WTC11 (cell line): ENCODE measurements around the gene LCE1E. TPM values are rescaled to one million over a fixed set of nuclear protein-coding genes. Genes with fewer than 3 reads are reported as not detected.

ENCODE experiments used
- ATAC-seq: fragments of 200-7000 bp; cut with Tn5 transposase; 2 replicates; pipeline ENCODE4 v1.10.0; 2021; ENCODE audit warnings: mild to moderate bottlenecking, moderate library complexity
- CTCF ChIA-PET: fragments of 300-600 bp; sonication (Branson Sonifier 250); formaldehyde crosslinking; loops from one replicate; lab custom pipeline; 2021; ENCODE audit warnings: antibody characterized with exemption; lab: Charles Lee
- POLR2A ChIA-PET: fragments of 350-600 bp; sonication (Branson Sonifier 250); formaldehyde crosslinking; loops from one replicate; lab custom pipeline; 2021; ENCODE audit warnings: antibody characterized with exemption; lab: Charles Lee
- DNase-seq: peaks from one replicate; pipeline ENCODE4 v3.0.0; 2021; ENCODE audit warnings: low spot score
- H3K27ac Mint-ChIP-seq: 2 replicates; pipeline ENCODE4 v1.8.0; 2021; ENCODE audit warnings: mixed read lengths
- H3K27me3 Mint-ChIP-seq: 2 replicates; pipeline ENCODE4 v1.8.0; 2021; ENCODE audit warnings: low read depth, mild to moderate bottlenecking, moderate library complexity, mixed read lengths
- H3K36me3 Mint-ChIP-seq: 2 replicates; pipeline ENCODE4 v1.8.0; 2021; ENCODE audit warnings: mixed read lengths
- H3K4me1 Mint-ChIP-seq: 2 replicates; pipeline ENCODE4 v1.8.0; 2022; ENCODE audit warnings: mixed read lengths
- H3K4me3 Mint-ChIP-seq: 2 replicates; pipeline ENCODE4 v1.8.0; 2021; ENCODE audit warnings: mild to moderate bottlenecking, moderate library complexity, mixed read lengths
- H3K9me3 Mint-ChIP-seq: 2 replicates; pipeline ENCODE4 v1.8.0; 2021; ENCODE audit warnings: mixed read lengths
- CBFB ChIP-seq: sonication (generic); formaldehyde crosslinking; IDR thresholded peaks from 2 replicates; pipeline ENCODE4 v1.8.1; 2022; ENCODE audit warnings: mild to moderate bottlenecking, low read depth, missing genetic modification reagents
- ELF4 ChIP-seq: sonication (generic); formaldehyde crosslinking; IDR thresholded peaks from 2 replicates; pipeline ENCODE4 v1.8.1; 2022; ENCODE audit warnings: low read depth, mild to moderate bottlenecking, moderate library complexity, missing genetic modification reagents
- FOXJ3 ChIP-seq: sonication (generic); formaldehyde crosslinking; IDR thresholded peaks from 2 replicates; pipeline ENCODE4 v1.9.0; 2021; ENCODE audit warnings: missing genetic modification reagents, mild to moderate bottlenecking, borderline replicate concordance
- FOXK1 ChIP-seq: sonication (generic); formaldehyde crosslinking; IDR thresholded peaks from 2 replicates; pipeline ENCODE4 v1.8.0; 2022; ENCODE audit warnings: mild to moderate bottlenecking, moderate library complexity, missing genetic modification reagents
- GTF2I ChIP-seq: fragments of 250-450 bp; sonication (Bioruptor Pico); conservative IDR thresholded peaks from 2 replicates; pipeline ENCODE4 v1.4.0; 2021; ENCODE audit warnings: mild to moderate bottlenecking
- NFE2L1 ChIP-seq: sonication (generic); formaldehyde crosslinking; IDR thresholded peaks from 2 replicates; pipeline ENCODE4 v1.8.1; 2023; ENCODE audit warnings: missing genetic modification reagents
- NR1H2 ChIP-seq: sonication (generic); formaldehyde crosslinking; IDR thresholded peaks from 2 replicates; pipeline ENCODE4 v1.9.0; 2021; ENCODE audit warnings: mild to moderate bottlenecking, moderate library complexity, missing genetic modification reagents
- OVOL2 ChIP-seq: fragments of 250-450 bp; sonication (Bioruptor Pico); IDR thresholded peaks from 2 replicates; pipeline ENCODE4 v1.9.0; 2021; ENCODE audit warnings: mild to moderate bottlenecking, borderline replicate concordance
- PRRX2 ChIP-seq: fragments of 250-450 bp; sonication (Bioruptor Pico); IDR thresholded peaks from 2 replicates; pipeline ENCODE4 v1.8.0; 2021; ENCODE audit warnings: mild to moderate bottlenecking
- RORB ChIP-seq: fragments of 250-450 bp; sonication (Bioruptor Pico); IDR thresholded peaks from 2 replicates; pipeline ENCODE4 v1.9.0; 2021; ENCODE audit warnings: mild to moderate bottlenecking
- SMAD3 ChIP-seq: sonication (generic); formaldehyde crosslinking; IDR thresholded peaks from 2 replicates; pipeline ENCODE4 v1.8.0; 2022; ENCODE audit warnings: missing genetic modification reagents, mild to moderate bottlenecking, borderline replicate concordance
- SP1 ChIP-seq: sonication (generic); formaldehyde crosslinking; conservative IDR thresholded peaks from 2 replicates; pipeline ENCODE4 v1.8.1; 2022; ENCODE audit warnings: missing genetic modification reagents
- ZNF121 ChIP-seq: sonication (generic); formaldehyde crosslinking; IDR thresholded peaks from 2 replicates; pipeline ENCODE4 v1.8.0; 2023; ENCODE audit warnings: missing genetic modification reagents
- ZNF232 ChIP-seq: sonication (generic); formaldehyde crosslinking; IDR thresholded peaks from 2 replicates; pipeline ENCODE4 v1.8.0; 2022; ENCODE audit warnings: mild to moderate bottlenecking, missing genetic modification reagents
- ZNF317 ChIP-seq: sonication (generic); formaldehyde crosslinking; IDR thresholded peaks from 2 replicates; pipeline ENCODE4 v1.8.1; 2023; ENCODE audit warnings: low read depth, mild to moderate bottlenecking, moderate library complexity, missing genetic modification reagents, borderline replicate concordance
- ZNF416 ChIP-seq: fragments of 250-450 bp; sonication (Bioruptor Pico); IDR thresholded peaks from 2 replicates; pipeline ENCODE4 v1.9.0; 2021; ENCODE audit warnings: mild to moderate bottlenecking, inconsistent platforms
- ZNF423 ChIP-seq: fragments of 250-450 bp; sonication (Bioruptor Pico); IDR thresholded peaks from 2 replicates; pipeline ENCODE4 v2.1.2; 2022; ENCODE audit warnings: mild to moderate bottlenecking, moderate library complexity
- total RNA-seq: library from RNA; stranded (reverse); gene quantifications from 3 replicates; pipeline ENCODE4 v1.2.3, GENCODE V29; 2021
- TF ChIP-seq, protein P1 (sequence below): sonication (generic); formaldehyde crosslinking; IDR thresholded peaks from 2 replicates; pipeline ENCODE4 v1.8.0; 2023; ENCODE audit warnings: mild to moderate bottlenecking, missing genetic modification reagents
- TF ChIP-seq, protein P2 (sequence below): sonication (generic); formaldehyde crosslinking; IDR thresholded peaks from 2 replicates; pipeline ENCODE4 v1.8.1; 2022; ENCODE audit warnings: low read depth, missing genetic modification reagents, borderline replicate concordance
- TF ChIP-seq, protein P3 (sequence below): sonication (generic); formaldehyde crosslinking; conservative IDR thresholded peaks from 2 replicates; pipeline ENCODE4 v1.8.1; 2023; ENCODE audit warnings: mild to moderate bottlenecking, low read depth, missing genetic modification reagents, moderate library complexity
- TF ChIP-seq, protein P4 (sequence below): sonication (generic); formaldehyde crosslinking; IDR thresholded peaks from 2 replicates; pipeline ENCODE4 v1.8.0; 2022; ENCODE audit warnings: mild to moderate bottlenecking, missing genetic modification reagents
- TF ChIP-seq, protein P5 (sequence below): sonication (generic); formaldehyde crosslinking; IDR thresholded peaks from 2 replicates; pipeline ENCODE4 v1.8.0; 2023; ENCODE audit warnings: missing genetic modification reagents

The LCE1E gene
- total RNA-seq, 1 experiment from 2014 or later, result not detected

DNA sequence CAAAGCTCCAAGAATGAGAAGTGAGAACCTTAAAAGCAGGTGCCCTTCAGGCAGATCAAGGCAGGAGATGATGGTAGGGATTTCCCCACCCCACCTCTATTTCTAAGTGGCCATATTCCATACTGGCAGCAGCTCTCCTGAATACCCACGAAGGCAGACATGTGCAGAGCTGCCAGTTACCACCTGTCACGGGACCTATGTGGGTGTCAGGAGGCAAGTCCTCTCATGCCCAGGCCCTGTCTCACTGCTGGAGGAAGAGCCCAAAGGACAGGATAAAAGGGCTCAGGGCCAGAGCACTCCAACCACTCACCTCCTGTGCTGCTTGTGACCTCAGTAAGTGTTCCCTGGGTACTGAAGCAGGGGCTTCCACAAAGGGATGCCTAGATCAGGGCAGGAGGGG, 25.0 kb downstream of the LCE1E start:
- Mint-ChIP-seq H3K27ac (no peak overlapping the region), H3K4me1 (no peaks in the 10 kb centered on the region), H3K9me3 (peaks cover 84% of the 10 kb centered on the region), H3K4me3 (no peak overlapping the region), H3K36me3 (peaks cover 59% of the 10 kb centered on the region), H3K27me3 (peaks cover 6% of the 10 kb centered on the region)
- no peak for DNase-seq
- CTCF ChIA-PET, result no interaction called here
- POLR2A ChIA-PET, result no interaction called here
- no peak for TF ChIP-seq SMAD3 (CRISPR knock-in tag)
- no peak for TF ChIP-seq NR1H2 (CRISPR knock-in tag)
- no peak for TF ChIP-seq FOXJ3 (CRISPR knock-in tag)
- no peak for TF ChIP-seq GTF2I (CRISPR knock-in tag)
- TF ChIP-seq FOXK1, result no peak
- TF ChIP-seq, protein P1, sequence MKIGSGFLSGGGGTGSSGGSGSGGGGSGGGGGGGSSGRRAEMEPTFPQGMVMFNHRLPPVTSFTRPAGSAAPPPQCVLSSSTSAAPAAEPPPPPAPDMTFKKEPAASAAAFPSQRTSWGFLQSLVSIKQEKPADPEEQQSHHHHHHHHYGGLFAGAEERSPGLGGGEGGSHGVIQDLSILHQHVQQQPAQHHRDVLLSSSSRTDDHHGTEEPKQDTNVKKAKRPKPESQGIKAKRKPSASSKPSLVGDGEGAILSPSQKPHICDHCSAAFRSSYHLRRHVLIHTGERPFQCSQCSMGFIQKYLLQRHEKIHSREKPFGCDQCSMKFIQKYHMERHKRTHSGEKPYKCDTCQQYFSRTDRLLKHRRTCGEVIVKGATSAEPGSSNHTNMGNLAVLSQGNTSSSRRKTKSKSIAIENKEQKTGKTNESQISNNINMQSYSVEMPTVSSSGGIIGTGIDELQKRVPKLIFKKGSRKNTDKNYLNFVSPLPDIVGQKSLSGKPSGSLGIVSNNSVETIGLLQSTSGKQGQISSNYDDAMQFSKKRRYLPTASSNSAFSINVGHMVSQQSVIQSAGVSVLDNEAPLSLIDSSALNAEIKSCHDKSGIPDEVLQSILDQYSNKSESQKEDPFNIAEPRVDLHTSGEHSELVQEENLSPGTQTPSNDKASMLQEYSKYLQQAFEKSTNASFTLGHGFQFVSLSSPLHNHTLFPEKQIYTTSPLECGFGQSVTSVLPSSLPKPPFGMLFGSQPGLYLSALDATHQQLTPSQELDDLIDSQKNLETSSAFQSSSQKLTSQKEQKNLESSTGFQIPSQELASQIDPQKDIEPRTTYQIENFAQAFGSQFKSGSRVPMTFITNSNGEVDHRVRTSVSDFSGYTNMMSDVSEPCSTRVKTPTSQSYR, result no peak
- no peak for TF ChIP-seq SP1 (CRISPR knock-in tag)
- TF ChIP-seq, protein P2, sequence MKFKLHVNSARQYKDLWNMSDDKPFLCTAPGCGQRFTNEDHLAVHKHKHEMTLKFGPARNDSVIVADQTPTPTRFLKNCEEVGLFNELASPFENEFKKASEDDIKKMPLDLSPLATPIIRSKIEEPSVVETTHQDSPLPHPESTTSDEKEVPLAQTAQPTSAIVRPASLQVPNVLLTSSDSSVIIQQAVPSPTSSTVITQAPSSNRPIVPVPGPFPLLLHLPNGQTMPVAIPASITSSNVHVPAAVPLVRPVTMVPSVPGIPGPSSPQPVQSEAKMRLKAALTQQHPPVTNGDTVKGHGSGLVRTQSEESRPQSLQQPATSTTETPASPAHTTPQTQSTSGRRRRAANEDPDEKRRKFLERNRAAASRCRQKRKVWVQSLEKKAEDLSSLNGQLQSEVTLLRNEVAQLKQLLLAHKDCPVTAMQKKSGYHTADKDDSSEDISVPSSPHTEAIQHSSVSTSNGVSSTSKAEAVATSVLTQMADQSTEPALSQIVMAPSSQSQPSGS (CRISPR knock-in tag), result no peak
- TF ChIP-seq RORB (CRISPR knock-in tag), result no peak
- TF ChIP-seq, all 79 proteins: peak for 0
- ATAC-seq, result no peak

DNA sequence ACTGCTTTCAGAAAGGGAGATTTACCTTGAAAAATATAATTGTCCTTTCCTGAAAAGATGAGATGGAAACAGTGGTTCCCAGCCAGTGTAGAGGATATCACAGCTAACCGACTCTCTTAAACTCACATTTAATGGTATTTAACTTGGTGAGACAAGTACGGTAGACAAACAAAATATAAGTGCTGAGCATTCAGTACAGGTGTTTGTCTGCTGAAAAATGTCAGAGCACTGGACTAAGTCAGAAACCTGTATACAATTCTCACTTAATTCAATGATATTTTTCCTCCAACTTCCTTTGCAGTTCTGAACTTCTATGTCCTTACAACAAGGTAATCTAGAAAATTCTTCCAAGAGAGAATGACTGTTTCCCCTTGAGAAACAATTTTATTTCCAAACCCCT, 25.6 kb downstream of the LCE1E start, which contains the start of gene LCE1B:
LCE1B (plus strand) TSS at position 301 of the 400 bp plus-strand sequence. CDS start 476 bp downstream, outside the sequence.
- POLR2A ChIA-PET, result no interaction called here

DNA sequence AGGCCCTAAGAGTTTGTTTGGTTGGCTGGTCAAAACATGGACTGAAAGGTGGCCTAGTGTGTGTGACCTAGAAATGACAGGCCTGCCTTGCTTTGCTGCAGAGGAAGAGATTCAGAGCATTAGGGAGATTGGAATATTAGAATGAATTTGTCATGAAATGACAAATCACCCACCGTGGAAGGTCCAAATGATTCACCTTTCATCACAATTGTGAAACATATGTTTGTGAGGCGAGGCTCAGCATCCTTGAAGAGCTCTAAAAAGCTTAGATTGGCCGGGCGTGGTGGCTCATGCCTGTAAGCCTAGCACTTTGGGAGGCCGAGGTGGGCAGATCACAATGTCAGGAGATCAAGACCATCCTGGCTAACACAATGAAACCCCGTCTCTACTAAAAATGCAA, 31.3 kb downstream of the LCE1E start:
- Mint-ChIP-seq H3K4me3 (no peak overlapping the region), H3K27ac (no peak overlapping the region), H3K9me3 (peaks cover 70% of the 10 kb centered on the region), H3K36me3 (peaks cover 51% of the 10 kb centered on the region), H3K4me1 (no peaks in the 10 kb centered on the region), H3K27me3 (peaks cover 11% of the 10 kb centered on the region)
- CTCF ChIA-PET, result no interaction called here
- ATAC-seq, result no peak
- DNase-seq, result no peak
- POLR2A ChIA-PET, result no interaction called here
- TF ChIP-seq ELF4 (CRISPR knock-in tag) (no peak), ZNF121 (CRISPR knock-in tag) (no peak), NFE2L1 (CRISPR knock-in tag) (no peak), PRRX2 (CRISPR knock-in tag) (no peak), GTF2I (CRISPR knock-in tag) (no peak), ZNF423 (no peak), CBFB (CRISPR knock-in tag) (no peak), ZNF317 (CRISPR knock-in tag) (no peak), OVOL2 (no peak)
- TF ChIP-seq, protein P3, sequence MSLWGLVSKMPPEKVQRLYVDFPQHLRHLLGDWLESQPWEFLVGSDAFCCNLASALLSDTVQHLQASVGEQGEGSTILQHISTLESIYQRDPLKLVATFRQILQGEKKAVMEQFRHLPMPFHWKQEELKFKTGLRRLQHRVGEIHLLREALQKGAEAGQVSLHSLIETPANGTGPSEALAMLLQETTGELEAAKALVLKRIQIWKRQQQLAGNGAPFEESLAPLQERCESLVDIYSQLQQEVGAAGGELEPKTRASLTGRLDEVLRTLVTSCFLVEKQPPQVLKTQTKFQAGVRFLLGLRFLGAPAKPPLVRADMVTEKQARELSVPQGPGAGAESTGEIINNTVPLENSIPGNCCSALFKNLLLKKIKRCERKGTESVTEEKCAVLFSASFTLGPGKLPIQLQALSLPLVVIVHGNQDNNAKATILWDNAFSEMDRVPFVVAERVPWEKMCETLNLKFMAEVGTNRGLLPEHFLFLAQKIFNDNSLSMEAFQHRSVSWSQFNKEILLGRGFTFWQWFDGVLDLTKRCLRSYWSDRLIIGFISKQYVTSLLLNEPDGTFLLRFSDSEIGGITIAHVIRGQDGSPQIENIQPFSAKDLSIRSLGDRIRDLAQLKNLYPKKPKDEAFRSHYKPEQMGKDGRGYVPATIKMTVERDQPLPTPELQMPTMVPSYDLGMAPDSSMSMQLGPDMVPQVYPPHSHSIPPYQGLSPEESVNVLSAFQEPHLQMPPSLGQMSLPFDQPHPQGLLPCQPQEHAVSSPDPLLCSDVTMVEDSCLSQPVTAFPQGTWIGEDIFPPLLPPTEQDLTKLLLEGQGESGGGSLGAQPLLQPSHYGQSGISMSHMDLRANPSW, result no peak
- TF ChIP-seq, protein P4, sequence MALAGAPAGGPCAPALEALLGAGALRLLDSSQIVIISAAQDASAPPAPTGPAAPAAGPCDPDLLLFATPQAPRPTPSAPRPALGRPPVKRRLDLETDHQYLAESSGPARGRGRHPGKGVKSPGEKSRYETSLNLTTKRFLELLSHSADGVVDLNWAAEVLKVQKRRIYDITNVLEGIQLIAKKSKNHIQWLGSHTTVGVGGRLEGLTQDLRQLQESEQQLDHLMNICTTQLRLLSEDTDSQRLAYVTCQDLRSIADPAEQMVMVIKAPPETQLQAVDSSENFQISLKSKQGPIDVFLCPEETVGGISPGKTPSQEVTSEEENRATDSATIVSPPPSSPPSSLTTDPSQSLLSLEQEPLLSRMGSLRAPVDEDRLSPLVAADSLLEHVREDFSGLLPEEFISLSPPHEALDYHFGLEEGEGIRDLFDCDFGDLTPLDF (CRISPR knock-in tag), result no peak
- TF ChIP-seq, protein P1, result no peak
- TF ChIP-seq, protein P5, sequence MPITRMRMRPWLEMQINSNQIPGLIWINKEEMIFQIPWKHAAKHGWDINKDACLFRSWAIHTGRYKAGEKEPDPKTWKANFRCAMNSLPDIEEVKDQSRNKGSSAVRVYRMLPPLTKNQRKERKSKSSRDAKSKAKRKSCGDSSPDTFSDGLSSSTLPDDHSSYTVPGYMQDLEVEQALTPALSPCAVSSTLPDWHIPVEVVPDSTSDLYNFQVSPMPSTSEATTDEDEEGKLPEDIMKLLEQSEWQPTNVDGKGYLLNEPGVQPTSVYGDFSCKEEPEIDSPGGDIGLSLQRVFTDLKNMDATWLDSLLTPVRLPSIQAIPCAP, result no peak

More for the DNA sequence above, 25.6 kb downstream of the LCE1E start, which contains the start of gene LCE1B:
- ATAC-seq (no peak), DNase-seq (no peak)
- Mint-ChIP-seq H3K36me3 (peaks cover 58% of the 10 kb centered on the region), H3K27ac (no peak within 1 kb of the TSS), H3K4me3 (no peak within 1 kb of the TSS), H3K4me1 (no peaks in the 10 kb centered on the region), H3K27me3 (peaks cover 6% of the 10 kb centered on the region), H3K9me3 (peaks cover 81% of the 10 kb centered on the region)
- CTCF ChIA-PET, result no interaction called here
- TF ChIP-seq ZNF232 (CRISPR knock-in tag), result no peak
- TF ChIP-seq ZNF416, result no peak
- no peak for TF ChIP-seq NR1H2 (CRISPR knock-in tag)
- no peak for TF ChIP-seq OVOL2
